Ovary (tissue), 3 donors: Measurements from ENCODE around the gene PITX2.

Experiments used
- POLR2A ChIP-seq: fragments of 450-650 bp; IDR thresholded peaks from one replicate; pipeline ENCODE4 v1.6.1; 2017; ENCODE audit warnings: antibody characterized with exemption, mild to moderate bottlenecking, moderate library complexity
- TF ChIP-seq, protein P1 (sequence below), 3 donors: fragments of 450-650 bp in 2 of 3; fragments of 200-600 bp in 1 of 3; IDR thresholded peaks; one replicate each; pipeline versions ENCODE4 v1.5.1 to v1.8.0; 2016 to 2022; ENCODE audit warnings: antibody characterized with exemption in 3 of 3, mild to moderate bottlenecking in 1 of 3
- donor health status: DM: no; HTN: no; CAD: no.

DNA sequence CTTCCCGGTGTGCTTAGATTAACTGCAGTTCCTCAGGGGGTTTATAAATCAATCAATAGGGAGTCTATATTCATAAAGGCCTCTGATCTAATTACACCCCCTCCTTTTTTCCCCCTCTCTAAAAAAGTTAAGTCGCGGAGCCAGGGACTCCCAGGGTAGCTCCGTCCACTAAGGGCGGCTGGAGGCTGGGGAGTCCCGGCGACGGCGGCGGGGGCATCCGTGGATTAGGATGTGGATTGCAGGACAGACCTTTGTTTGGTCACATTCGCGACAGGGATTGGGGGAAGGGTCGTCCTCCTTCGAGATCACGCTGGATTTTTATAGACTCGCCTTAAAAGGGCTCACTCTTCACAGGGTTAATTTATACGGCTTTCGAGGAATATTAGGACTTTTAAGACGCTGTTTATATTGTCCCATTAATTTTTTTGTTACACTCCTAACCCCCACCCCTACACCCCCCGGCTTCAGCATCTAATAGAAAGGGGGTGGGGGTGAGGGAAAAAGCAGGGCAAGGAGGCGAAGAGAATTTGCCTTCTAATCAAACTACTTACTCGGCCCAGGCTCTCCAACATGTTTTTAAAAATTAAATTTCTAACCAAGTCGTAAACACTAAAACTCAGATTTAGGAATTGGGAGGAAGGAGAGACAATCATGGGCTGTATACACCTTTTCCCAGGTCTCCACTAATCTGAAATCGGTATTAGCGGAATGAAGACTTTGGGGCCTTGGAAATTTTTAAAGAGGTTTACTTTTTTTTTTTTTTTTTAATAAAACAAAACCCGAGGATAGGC, 8.5 kb downstream of the PITX2 start:
- TF ChIP-seq, protein P1, sequence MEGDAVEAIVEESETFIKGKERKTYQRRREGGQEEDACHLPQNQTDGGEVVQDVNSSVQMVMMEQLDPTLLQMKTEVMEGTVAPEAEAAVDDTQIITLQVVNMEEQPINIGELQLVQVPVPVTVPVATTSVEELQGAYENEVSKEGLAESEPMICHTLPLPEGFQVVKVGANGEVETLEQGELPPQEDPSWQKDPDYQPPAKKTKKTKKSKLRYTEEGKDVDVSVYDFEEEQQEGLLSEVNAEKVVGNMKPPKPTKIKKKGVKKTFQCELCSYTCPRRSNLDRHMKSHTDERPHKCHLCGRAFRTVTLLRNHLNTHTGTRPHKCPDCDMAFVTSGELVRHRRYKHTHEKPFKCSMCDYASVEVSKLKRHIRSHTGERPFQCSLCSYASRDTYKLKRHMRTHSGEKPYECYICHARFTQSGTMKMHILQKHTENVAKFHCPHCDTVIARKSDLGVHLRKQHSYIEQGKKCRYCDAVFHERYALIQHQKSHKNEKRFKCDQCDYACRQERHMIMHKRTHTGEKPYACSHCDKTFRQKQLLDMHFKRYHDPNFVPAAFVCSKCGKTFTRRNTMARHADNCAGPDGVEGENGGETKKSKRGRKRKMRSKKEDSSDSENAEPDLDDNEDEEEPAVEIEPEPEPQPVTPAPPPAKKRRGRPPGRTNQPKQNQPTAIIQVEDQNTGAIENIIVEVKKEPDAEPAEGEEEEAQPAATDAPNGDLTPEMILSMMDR (IDR thresholded peaks at IDR 0.05): no peak
- no peak for TF ChIP-seq POLR2A
